OCI-LY7 (cell line): ENCODE data around the gene APOB. TPM values are rescaled to one million over a fixed set of nuclear protein-coding genes. Genes with fewer than 3 reads are reported as not detected.

Experiments
- BruUV-seq: library from RNA; stranded (reverse); fragments of 400-500 nt; replicated peaks from 2 replicates; lab custom pipeline; 2021; lab: Mats Ljungman, UMichigan
- CTCF ChIA-PET: fragments of 300-600 bp; sonication (Branson Sonifier 250); formaldehyde crosslinking; loops from one replicate; lab custom pipeline; 2022; ENCODE audit warnings: antibody characterized with exemption; ENCODE audit not compliant: unreplicated experiment; lab: Charles Lee
- POLR2A ChIA-PET: fragments of 300-600 bp; sonication (Branson Sonifier 250); formaldehyde crosslinking; loops from one replicate; lab custom pipeline; 2022; ENCODE audit warnings: antibody characterized with exemption; lab: Charles Lee
- DNase-seq: peaks from one replicate; pipeline ENCODE4 v3.0.0-alpha.2; 2015; ENCODE audit warnings: low spot score
- H2AFZ ChIP-seq: fragments of 200-600 bp; sonication (generic), shearing (Covaris generic); 2 replicates; pipeline ENCODE4 v1.6.1; 2014; ENCODE audit warnings: mild to moderate bottlenecking, antibody characterized with exemption, low read length, moderate library complexity
- H3K27ac ChIP-seq: fragments of 200-600 bp; sonication (generic); 2 replicates; pipeline ENCODE4 v1.5.1; 2014; ENCODE audit warnings: mixed run types, low read depth, mild to moderate bottlenecking, moderate library complexity, low read length, inconsistent platforms; ENCODE audit not compliant: poor library complexity, severe bottlenecking
- H3K36me3 ChIP-seq: fragments of 200-600 bp; sonication (generic); 2 replicates; pipeline ENCODE4 v1.6.1; 2014; ENCODE audit warnings: mild to moderate bottlenecking, antibody characterized with exemption, low read length, moderate library complexity, mixed read lengths; ENCODE audit not compliant: insufficient read depth
- H3K4me1 ChIP-seq: fragments of 200-600 bp; sonication (generic); 2 replicates; pipeline ENCODE4 v1.5.1; 2014; ENCODE audit warnings: mild to moderate bottlenecking, low read length; ENCODE audit not compliant: insufficient read depth, poor library complexity, severe bottlenecking
- H3K4me2 ChIP-seq: fragments of 200-600 bp; sonication (generic); 2 replicates; pipeline ENCODE4 v1.6.1; 2014; ENCODE audit warnings: mild to moderate bottlenecking, low read length
- H3K4me3 ChIP-seq: fragments of 200-600 bp; sonication (generic); 2 replicates; pipeline ENCODE4 v1.5.1; 2014; ENCODE audit warnings: mild to moderate bottlenecking, low read depth, low read length; ENCODE audit not compliant: poor library complexity, severe bottlenecking
- H3K79me2 ChIP-seq: fragments of 200-600 bp; sonication (generic); 2 replicates; pipeline ENCODE4 v1.6.1; 2016; ENCODE audit warnings: low read depth, mild to moderate bottlenecking, low read length, moderate library complexity, mixed read lengths; ENCODE audit not compliant: insufficient read depth
- H3K9me2 ChIP-seq: fragments of 200-600 bp; sonication (generic); 2 replicates; pipeline ENCODE4 v1.6.1; 2016; ENCODE audit warnings: mild to moderate bottlenecking, low read length, mixed read lengths; ENCODE audit not compliant: insufficient read depth
- H3K9me3 ChIP-seq: fragments of 200-600 bp; sonication (generic); 2 replicates; pipeline ENCODE4 v1.6.1; 2014; ENCODE audit warnings: mild to moderate bottlenecking, mixed run types, low read length, mixed read lengths
- H4K20me1 ChIP-seq: fragments of 200-600 bp; sonication (generic); 2 replicates; pipeline ENCODE4 v1.6.1; 2014; ENCODE audit warnings: mild to moderate bottlenecking, antibody characterized with exemption, low read length, moderate library complexity, mixed read lengths; ENCODE audit not compliant: insufficient read depth
- EZH2phosphoT487 ChIP-seq: fragments of 200-600 bp; sonication (generic); IDR thresholded peaks from 2 replicates; pipeline ENCODE4 v1.6.1; 2018; ENCODE audit warnings: low read depth, borderline replicate concordance, mild to moderate bottlenecking, mixed run types, antibody characterized with exemption, low read length, moderate library complexity, mixed read lengths
- intact Hi-C: fragments of 100-400 bp; cut with micrococcal nuclease; formaldehyde crosslinking; loops from one replicate; pipeline ENCODE4 v1.10.0; 2022; ENCODE audit not compliant: unreplicated experiment
- total RNA-seq, 2 experiments: library from RNA; depleted of rRNA in 1 of 2; stranded (reverse); fragments of >200 nt in 1 of 2; shearing (Covaris generic) in 1 of 2; gene quantifications; 2 replicates each; pipeline ENCODE4 v1.2.3, GENCODE V29; 2014 to 2022
- TF ChIP-seq, protein P1 (sequence below): fragments of 200-600 bp; sonication (generic); conservative IDR thresholded peaks from 2 replicates; pipeline ENCODE4 v1.5.1; 2014; ENCODE audit warnings: mild to moderate bottlenecking, antibody characterized with exemption, low read length, moderate library complexity, mixed read lengths

Gene APOB
- total RNA-seq, 2 experiments from 2014 or later, result 0.03 TPM; not detected in 1

DNA sequence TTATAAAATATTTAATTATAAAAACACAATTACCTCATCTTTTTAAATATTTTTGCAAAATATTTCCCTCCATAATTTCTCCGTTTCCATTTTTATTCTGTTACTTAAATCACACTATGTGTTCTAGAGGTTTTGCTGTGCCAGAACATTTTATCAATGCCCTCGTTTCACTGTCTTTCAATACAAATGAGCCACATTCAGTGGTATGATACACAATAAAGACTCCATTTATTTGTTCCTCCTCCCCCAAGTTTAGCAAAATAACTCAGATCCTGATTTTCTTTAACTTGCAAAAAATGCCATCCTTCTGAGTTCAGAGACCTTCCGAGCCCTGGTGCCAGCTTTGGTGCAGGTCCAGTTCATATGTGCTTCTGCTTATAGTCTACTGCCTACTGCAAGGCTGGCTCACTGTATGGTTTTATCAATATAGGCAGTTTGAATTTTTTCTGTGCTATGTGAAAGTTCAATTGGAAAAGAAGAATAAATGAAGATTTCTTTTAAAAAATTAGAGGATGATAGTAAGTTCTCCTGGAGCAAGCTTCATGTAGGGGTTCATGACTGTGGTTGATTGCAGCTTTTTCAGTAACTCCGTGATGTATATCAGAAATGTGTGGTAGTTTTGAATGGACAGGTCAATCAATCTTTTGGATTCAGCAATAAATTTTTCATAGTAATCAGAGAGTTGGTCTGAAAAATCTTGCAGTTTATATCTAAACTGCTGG, 42.5 kb downstream of the APOB start:
- Histone ChIP-seq H3K27ac (no peak overlapping the region), H3K4me2 (no peak overlapping the region), H4K20me1 (no peaks in the 10 kb centered on the region), H3K4me1 (no peaks in the 10 kb centered on the region), H3K9me3 (no peaks in the 10 kb centered on the region), H3K9me2 (no peaks in the 10 kb centered on the region), H3K79me2 (no peaks in the 10 kb centered on the region), H3K4me3 (no peak overlapping the region), H3K36me3 (no peaks in the 10 kb centered on the region), H2AFZ (no peak overlapping the region)
- no TSS peak for BruUV-seq
- no peak for DNase-seq
- ChIA-PET POLR2A (interaction anchor here (0.7 kb wide), 1 partner anchor 1579 kb away, joined by 3 read pairs; no protein-coding TSS in a partner anchor), CTCF (no interaction called here)
- intact Hi-C loops, result no loop called here
- TF ChIP-seq EZH2phosphoT487, result no peak
- TF ChIP-seq, protein P1, sequence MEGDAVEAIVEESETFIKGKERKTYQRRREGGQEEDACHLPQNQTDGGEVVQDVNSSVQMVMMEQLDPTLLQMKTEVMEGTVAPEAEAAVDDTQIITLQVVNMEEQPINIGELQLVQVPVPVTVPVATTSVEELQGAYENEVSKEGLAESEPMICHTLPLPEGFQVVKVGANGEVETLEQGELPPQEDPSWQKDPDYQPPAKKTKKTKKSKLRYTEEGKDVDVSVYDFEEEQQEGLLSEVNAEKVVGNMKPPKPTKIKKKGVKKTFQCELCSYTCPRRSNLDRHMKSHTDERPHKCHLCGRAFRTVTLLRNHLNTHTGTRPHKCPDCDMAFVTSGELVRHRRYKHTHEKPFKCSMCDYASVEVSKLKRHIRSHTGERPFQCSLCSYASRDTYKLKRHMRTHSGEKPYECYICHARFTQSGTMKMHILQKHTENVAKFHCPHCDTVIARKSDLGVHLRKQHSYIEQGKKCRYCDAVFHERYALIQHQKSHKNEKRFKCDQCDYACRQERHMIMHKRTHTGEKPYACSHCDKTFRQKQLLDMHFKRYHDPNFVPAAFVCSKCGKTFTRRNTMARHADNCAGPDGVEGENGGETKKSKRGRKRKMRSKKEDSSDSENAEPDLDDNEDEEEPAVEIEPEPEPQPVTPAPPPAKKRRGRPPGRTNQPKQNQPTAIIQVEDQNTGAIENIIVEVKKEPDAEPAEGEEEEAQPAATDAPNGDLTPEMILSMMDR, result no peak

DNA sequence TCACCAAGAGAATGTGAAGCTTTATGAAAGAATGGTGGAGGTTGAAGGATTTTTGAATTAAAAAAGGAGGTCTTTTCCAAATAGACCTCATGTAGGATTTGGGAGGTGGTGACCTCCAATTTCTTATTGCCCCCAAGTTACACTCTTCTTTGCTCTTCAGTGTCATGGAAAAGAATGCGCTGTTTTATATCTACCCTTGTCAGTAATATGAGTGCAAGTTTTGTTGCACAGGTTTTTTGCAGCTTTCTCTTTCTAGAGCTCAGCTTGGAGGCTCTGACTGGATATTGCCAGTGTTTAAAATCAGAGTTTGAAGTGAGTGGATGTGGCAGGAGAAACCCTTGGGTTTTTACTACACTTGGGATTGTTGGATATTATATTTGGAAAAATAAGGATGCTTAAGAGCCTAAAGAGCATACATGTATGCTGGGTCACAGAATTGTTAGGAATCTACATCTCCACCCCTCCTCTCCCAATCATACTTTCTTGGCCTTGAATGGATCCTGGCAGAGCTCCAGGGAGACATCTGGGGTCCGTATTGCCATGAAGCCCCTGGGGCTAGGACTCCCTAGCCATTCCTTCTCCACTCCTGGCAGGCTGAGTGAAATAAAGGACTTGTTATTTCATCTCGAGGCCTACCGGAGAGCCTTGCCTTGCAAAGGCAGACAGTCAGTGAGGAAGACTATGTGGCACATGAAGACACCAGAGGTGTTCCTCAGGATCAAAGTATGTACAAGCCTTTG, 43.8 kb downstream of the APOB start:
- no peaks in the 10 kb centered on the region for H3K4me1 ChIP-seq
- intact Hi-C loops, result no loop called here
- H3K9me2 ChIP-seq, result no peaks in the 10 kb centered on the region
- ChIA-PET CTCF (no interaction called here), POLR2A (no interaction called here)
- H4K20me1 ChIP-seq, result no peaks in the 10 kb centered on the region
- no peaks in the 10 kb centered on the region for H3K79me2 ChIP-seq
- no peak overlapping the region for H2AFZ ChIP-seq
- no peaks in the 10 kb centered on the region for H3K9me3 ChIP-seq
- TF ChIP-seq, protein P1, result no peak
- no peak for TF ChIP-seq EZH2phosphoT487
- BruUV-seq, result no TSS peak
- H3K36me3 ChIP-seq, result no peaks in the 10 kb centered on the region
- no peak overlapping the region for H3K27ac ChIP-seq
- DNase-seq, result no peak
- H3K4me3 ChIP-seq, result no peak overlapping the region
- no peak overlapping the region for H3K4me2 ChIP-seq
